SK-N-SH treated with all-trans-retinoic acid at 6 μM for 48 hours (cell line): Measurements from ENCODE around the gene PLXNA4.

ENCODE experiments used
- ARNTL ChIP-seq: fragments of 450-650 bp; formaldehyde crosslinking; IDR thresholded peaks from 2 replicates; pipeline ENCODE4 v1.5.0; 2020; ENCODE audit warnings: low read depth, mild to moderate bottlenecking, moderate library complexity, borderline replicate concordance
- CSRNP3 ChIP-seq: fragments of 250-450 bp; sonication (Bioruptor Pico); IDR thresholded peaks from 2 replicates; pipeline ENCODE4 v1.5.1; 2021; ENCODE audit warnings: mild to moderate bottlenecking, moderate library complexity
- OSR1 ChIP-seq: fragments of 250-450 bp; sonication (Bioruptor Pico); IDR thresholded peaks from 2 replicates; pipeline ENCODE4 v1.8.0; 2022; ENCODE audit warnings: moderate library complexity, mild to moderate bottlenecking, inconsistent platforms
- PATZ1 ChIP-seq: fragments of 250-450 bp; sonication (Bioruptor Pico); IDR thresholded peaks from 2 replicates; pipeline ENCODE4 v1.8.0; 2020; ENCODE audit warnings: mild to moderate bottlenecking, moderate library complexity, borderline replicate concordance
- POU6F1 ChIP-seq: fragments of 250-450 bp; sonication (Bioruptor Pico); IDR thresholded peaks from 2 replicates; pipeline ENCODE4 v1.8.0; 2021; ENCODE audit warnings: low read depth, mild to moderate bottlenecking, moderate library complexity, borderline replicate concordance
- PPARA ChIP-seq: fragments of 250-450 bp; sonication (Bioruptor Pico); IDR thresholded peaks from 2 replicates; pipeline ENCODE4 v1.5.0; 2020; ENCODE audit warnings: mild to moderate bottlenecking, borderline replicate concordance
- TCF4 ChIP-seq: fragments of 250-450 bp; sonication (Bioruptor Pico); IDR thresholded peaks from 2 replicates; pipeline ENCODE4 v1.8.0; 2021; ENCODE audit warnings: mild to moderate bottlenecking, moderate library complexity, borderline replicate concordance
- TOX ChIP-seq: fragments of 250-450 bp; sonication (Bioruptor Pico); IDR thresholded peaks from 2 replicates; pipeline ENCODE4 v1.8.0; 2021; ENCODE audit warnings: mild to moderate bottlenecking, moderate library complexity, borderline replicate concordance
- ZFP3 ChIP-seq: fragments of 250-450 bp; sonication (Bioruptor Pico); IDR thresholded peaks from 2 replicates; pipeline ENCODE4 v1.5.0; 2020; ENCODE audit warnings: mild to moderate bottlenecking, moderate library complexity
- ZFP30 ChIP-seq: fragments of 450-650 bp; formaldehyde crosslinking; IDR thresholded peaks from 2 replicates; pipeline ENCODE4 v1.5.0; 2022; ENCODE audit warnings: mild to moderate bottlenecking, moderate library complexity
- ZNF565 ChIP-seq: fragments of 450-650 bp; formaldehyde crosslinking; conservative IDR thresholded peaks from 2 replicates; pipeline ENCODE4 v1.5.0; 2020; ENCODE audit warnings: low read depth, mild to moderate bottlenecking, moderate library complexity
- ZNF70 ChIP-seq: fragments of 450-650 bp; formaldehyde crosslinking; IDR thresholded peaks from 2 replicates; pipeline ENCODE4 v1.5.0; 2020; ENCODE audit warnings: mild to moderate bottlenecking, moderate library complexity

- TF ChIP-seq ZFP3 (CRISPR knock-in tag) (no peak), TOX (CRISPR knock-in tag) (no peak), ZNF565 (CRISPR knock-in tag) (no peak), ZFP30 (CRISPR knock-in tag) (no peak), POU6F1 (CRISPR knock-in tag) (no peak), CSRNP3 (no peak), OSR1 (no peak), ARNTL (CRISPR knock-in tag) (no peak), PATZ1 (CRISPR knock-in tag) (no peak), ZNF70 (CRISPR knock-in tag) (no peak), TCF4 (no peak), PPARA (no peak)
Observed at GRCh38 chr7:132565441-132565840, 10.8 kb downstream of the PLXNA4 start.
